ENCODE results near the gene CASP7. TPM values are rescaled to one million over a fixed set of nuclear protein-coding genes. Genes with fewer than 3 reads are reported as not detected.

The CASP7 gene
- total RNA-seq, 4 donors from 2014 or later, result 5.3 to 23.9 (median 8.9) TPM

GRCh38 chr10:113775686-113776294 lies 96.1 kb downstream of the CASP7 start:
- Histone ChIP-seq H3K27ac (no peak overlapping the region), H3K4me1 (no peaks in the 10 kb centered on the region), H3K4me3 (no peak overlapping the region), H3K9me3 (no peaks in the 10 kb centered on the region), H3K36me3 (no peaks in the 10 kb centered on the region), H3K27me3 (no peaks in the 10 kb centered on the region)
- DNase-seq (no peak), ATAC-seq (no peak)
- TF ChIP-seq POLR2A (IDR thresholded peaks at IDR 0.05), result no peak
- no peak for TF ChIP-seq CTCF (IDR thresholded peaks at IDR 0.05 in 4 of 5, conservative IDR thresholded peaks at IDR 0.05 in 1 of 5)
- in situ Hi-C loops (cut with MboI; ENCODE audit: low sequenced_read_pairs in 4 of 4) (no loop called here), intact Hi-C loops (cut with DNase I; ENCODE audit: low total_unique reads) (no loop called here)

GRCh38 chr10:113776553-113776952 lies 96.8 kb downstream of the CASP7 start:
- intact Hi-C loops (cut with DNase I; ENCODE audit: low total_unique reads), result no loop called here
- Histone ChIP-seq H3K4me3 (no peak overlapping the region), H3K9me3 (no peaks in the 10 kb centered on the region), H3K36me3 (no peaks in the 10 kb centered on the region), H3K27ac (no peak overlapping the region), H3K27me3 (no peaks in the 10 kb centered on the region), H3K4me1 (no peaks in the 10 kb centered on the region)
- DNase-seq (no peak), ATAC-seq (no peak)
- in situ Hi-C loops (cut with MboI; ENCODE audit: low sequenced_read_pairs in 4 of 4), result no loop called here
- TF ChIP-seq CTCF (IDR thresholded peaks at IDR 0.05 in 4 of 5, conservative IDR thresholded peaks at IDR 0.05 in 1 of 5) (no peak), POLR2A (IDR thresholded peaks at IDR 0.05) (no peak)

Small RNA genes within 50 kb of the gene (microRNA-seq; reads per million reads assigned to microRNA genes)
- gene MIR4483 (ENCODE audit: borderline replicate concordance in 2 of 2), result 0 reads per million in 2 donors

Other genes with a start within 250 kb of the CASP7 start
- gene HABP2, start 126.9 kb upstream of the CASP7 start, total RNA-seq, result under 1 TPM in 2 of 4 donors, not detected in 2; 0.26 to 0.60 TPM
- gene NRAP, start 15.9 kb upstream of the CASP7 start, total RNA-seq, result 1,000 to 10,000 TPM in 3 of 4 donors, 100 to 1,000 TPM in 1; 811 to 2,339 (median 1,413) TPM
- not detected for gene PLEKHS1, start 71.8 kb downstream of the CASP7 start, total RNA-seq
- gene DCLRE1A, start 174.2 kb downstream of the CASP7 start, total RNA-seq, result 1 to 10 TPM; 2.6 to 4.7 (median 3.8) TPM
- gene NHLRC2, start 174.7 kb downstream of the CASP7 start, total RNA-seq, result 100 to 1,000 TPM in 1 of 4 donors, 10 to 100 TPM in 3; 11.4 to 109 (median 40.7) TPM

Data from gastrocnemius medialis (tissue), 4 donors.